HG02623 (cell line): ENCODE results near the gene TMEM181.

Experiments
- ATAC-seq: cut with Tn5 transposase; IDR thresholded peaks from one replicate; pipeline ENCODE4 v1.9.1; 2021; ENCODE audit warnings: moderate library complexity; ENCODE audit not compliant: unreplicated experiment

Gene TMEM181

DNA sequence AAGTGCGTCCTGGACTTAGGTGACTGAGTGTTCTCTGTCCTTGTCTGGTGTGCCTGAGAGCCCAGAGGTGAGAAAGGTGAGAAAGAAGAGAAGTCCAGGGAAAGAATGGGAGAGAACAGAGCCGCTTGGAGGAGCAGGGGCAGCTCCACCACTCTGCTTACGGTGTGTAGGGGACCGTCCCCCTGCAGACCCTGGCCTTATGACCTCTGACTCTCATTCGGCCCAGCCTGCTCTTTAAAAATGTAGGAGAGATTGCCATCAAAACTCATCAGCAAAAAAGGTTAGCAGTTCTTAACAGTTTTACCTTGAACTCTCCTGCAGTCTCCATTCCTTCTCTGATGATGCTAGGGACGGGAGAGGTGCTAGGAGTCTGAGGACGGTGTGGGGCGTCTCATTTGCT lies 2.0 kb downstream of the TMEM181 start:
- ATAC-seq, result no peak

DNA sequence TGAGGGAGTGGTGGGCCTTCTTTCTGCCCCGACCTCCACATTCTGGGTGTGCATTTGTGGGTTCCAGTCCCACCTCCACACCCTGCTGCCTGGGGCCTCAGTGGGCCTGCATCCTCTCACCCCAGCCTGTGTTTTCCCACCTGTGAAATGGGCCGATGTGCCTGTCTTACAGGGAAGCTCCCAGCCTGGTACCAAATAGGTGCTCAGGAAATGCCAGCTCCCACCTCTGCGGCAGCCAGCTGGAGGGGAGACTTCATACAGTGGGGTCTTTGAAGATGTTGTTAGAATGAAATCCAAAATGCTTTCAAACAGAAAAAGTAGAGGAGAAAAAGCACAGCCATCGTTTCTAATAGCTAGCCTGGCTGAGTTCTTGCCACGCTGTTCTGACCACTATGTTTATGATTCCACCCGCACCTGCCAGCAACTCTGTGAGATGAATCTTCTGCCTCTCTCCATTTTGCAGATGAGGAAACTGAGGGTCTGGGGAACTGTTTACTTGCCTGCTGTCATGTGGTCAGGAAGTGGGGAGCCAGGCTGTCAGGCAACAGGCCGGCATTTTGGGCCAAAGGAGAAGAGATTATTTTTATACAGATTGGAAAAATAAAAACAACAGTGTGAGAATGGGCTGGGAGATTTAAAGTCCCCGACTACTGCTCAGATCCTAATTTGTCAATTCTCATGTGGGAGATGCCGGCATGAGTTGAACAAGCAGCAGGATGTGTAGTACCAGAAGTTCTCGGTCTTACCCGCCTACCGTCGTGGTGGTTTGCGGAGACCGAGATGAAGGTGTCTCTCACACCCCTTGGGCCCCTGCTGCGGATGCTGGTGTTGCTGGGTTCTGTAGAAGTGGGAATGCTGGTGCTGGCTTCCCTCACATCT lies 4.6 kb downstream of the TMEM181 start:
- no peak for ATAC-seq

DNA sequence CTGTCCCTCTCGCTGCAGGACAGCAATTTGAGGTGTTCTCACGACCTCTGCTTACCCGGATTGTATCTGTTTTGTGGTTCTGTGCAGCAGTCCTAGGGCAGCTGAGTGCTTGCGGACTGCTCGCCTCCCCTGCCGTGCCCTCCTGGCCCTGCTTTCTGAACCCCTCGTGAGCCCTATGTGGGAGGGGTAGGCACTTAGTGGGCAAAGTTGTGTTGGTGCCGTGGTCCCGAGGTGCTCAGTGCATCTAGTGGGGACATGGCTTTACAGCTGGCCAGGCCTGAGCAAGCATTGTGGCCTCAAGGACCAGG lies 5.2 kb downstream of the TMEM181 start:
- no peak for ATAC-seq

DNA sequence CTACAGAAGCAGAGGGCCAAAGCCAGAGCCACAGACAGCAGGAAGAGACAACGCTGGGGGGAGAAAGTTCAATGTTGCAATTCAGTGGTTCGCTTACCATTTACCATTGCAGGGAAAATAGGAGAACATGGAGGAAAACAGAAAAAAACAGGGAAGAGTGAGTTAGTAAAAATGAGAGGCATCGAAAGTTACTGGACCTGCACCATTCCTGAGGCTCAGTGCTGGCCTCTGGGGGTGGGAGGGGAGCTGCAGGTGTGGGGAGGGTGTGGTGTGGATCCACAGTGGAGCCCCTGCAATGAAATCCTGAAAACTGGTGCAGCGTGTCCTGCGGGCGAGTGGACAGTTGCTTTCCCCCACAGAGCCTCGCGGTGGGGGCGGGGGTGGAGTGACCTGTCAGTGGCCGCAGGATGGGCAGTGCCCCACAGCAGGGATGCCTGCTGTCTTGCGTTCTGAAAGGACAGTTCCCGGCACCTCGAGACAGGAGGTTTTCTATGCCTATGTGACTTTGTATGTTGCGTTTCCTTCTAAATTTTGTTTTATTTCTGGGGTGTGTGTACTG lies 5.7 kb downstream of the TMEM181 start:
- no peak for ATAC-seq

DNA sequence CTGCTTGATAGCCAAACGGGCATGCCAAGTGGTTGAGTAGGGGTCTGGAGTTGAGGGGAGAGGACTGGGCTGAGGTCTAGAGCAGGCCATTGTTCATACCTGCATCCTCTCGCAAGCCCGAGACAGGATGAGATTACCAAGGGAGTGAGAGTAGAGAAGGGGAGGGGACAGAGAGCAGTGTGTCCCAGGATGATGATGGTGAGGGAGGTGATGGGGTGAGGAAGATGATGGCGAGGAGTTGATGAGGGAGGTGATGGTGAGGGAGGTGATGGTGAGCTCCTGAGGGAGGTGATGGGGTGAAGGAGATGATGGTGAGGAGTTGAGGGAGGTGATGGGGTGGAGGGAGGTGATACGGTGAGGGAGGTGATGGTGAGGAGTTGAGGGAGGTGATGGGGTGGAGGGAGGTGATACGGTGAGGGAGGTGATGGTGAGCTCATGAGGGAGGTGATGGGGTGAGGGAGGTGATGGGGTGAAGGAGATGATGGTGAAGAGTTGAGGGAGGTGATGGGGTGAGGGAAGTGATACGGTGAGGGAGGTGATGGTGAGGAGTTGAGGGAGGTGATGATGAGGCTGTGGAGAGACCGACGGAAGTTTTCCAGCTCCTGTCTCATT lies 6.4 kb downstream of the TMEM181 start:
- no peak for ATAC-seq

DNA sequence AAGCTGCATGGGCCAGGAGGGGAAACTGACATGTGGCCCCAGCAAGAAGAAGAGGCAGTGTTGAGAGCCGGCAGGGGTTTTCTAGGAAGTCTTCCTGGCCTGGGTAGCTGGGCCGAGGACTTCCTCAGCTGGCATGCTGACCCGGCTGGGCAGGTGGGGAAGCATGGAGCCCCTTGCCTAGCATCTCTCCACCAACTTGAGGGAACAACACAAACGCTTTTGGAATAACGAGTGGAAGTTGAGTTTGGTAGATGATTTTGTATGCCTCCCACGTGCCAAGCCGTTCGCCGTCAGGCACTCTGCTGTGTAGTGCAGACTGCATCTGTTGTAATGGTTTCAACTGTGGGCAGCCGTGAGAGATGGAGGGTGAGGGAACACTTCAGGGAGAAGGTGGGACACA lies 7.3 kb downstream of the TMEM181 start:
- no peak for ATAC-seq

DNA sequence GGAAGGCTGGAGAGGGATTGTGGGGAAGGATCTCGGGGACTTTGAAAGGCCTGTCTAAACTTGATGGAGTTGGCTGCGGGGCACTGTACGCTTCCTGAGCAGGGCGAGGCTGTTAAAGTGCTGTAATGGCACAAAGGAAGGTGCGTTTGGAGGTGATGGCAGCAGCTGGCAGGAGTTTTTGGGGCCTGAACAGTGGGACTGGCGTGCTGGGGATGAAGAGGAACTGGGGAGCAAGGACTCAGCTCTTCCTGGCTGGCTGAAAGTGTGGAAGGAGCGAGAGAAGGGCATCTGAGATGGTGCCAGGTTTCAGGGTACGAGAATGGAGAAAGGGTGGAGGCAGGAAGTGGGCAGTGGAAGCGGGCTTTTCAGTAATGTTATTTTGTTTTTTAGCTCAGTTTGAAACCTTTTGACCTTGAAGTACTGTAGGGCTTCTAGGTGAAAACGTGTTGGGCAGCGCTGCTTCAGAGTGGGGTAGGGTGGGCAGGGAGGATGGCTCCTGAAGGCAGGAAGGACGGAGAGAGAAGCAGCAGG lies 8.0 kb downstream of the TMEM181 start:
- no peak for ATAC-seq

DNA sequence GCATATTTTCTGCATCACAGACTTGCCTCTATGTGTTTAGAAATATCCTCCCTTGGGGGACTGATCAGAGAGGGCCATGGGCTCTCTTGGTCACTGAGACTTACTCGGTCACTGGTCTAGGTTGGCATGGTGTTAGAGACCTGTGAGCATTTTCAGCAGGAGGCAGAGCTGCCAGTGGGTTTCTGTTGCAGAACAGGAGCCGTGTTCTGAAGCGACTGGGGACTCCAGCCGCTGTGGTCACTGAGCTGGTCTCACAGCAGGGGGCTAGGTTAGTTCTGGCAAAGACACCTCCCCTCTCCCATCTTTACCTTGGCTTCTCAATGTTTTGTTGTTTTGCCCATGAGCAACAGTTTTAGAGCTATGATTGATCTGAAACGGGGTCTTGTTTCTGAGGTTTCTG lies 8.7 kb downstream of the TMEM181 start:
- no peak for ATAC-seq

DNA sequence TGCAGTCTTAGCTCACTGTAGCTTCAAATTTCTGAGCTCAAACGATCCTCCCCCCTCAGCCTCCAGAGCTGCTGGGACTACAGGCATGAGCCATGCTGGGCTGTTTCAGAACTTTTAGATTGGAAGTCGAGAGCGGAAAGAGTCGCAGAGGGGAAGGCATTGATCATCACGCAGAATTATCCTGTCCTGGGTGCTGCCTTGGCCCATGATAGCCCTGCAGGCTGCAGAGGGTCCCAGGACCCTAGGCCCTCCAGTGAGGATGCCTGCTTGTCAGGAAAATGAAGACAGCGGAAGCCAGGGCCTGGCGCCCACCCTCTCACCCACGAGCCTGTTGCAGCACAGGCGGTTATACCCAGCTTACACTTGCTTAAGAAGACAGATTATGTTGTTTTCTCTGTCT lies 9.1 kb downstream of the TMEM181 start:
- no peak for ATAC-seq

DNA sequence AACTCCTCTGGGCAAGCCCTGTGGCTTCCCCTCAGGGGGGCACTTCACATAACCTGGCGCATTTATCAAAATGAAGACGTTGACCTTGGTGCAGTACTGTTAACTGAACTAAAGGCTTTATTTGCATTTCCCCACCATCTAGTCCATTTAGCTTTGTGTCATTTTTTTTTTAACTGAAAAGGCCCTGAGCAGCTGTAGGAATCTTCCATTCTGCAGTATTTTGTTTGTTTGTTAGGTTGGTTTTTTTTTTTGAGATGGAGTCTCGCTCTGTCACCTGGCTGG lies 10.7 kb downstream of the TMEM181 start:
- ATAC-seq, result no peak

DNA sequence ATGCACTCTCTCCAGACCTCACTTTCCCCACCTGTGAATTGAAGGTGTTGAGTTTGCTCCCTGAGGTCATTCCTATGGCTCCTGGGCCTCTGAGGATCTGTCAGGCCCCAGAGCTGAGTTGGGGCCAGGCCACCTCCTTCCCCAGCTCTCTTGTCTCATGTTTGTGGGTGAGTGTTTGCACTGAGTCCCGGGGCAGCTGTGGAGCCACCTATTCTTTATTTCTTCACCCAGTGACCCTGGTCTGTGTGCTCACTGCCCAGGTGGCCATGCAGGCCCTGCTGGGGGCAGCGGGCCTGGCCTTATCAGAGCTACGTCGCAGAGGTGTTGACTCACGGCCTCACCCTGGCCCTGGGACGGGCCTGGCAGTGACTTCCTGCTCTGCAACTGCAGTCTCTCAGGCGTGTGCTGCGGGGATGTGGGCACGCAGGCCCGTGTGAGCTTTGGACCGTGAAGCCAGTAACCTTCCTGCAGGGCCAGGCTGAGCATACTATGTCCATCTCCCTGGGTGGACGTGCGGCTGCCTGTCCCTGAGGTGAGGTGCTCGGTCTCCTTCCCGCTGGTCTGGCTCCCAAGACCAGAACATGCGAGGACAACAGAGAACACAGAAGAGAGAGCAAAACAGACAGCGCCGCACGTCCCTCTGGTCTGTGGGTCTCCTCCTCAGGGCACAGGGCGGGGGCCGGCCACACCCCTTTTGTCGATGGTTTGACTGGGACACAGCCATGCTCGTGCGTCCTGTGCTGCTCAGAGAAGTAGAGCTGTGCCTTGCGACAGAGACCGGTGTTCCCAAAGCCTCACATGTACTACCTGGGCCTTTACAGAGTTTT lies 12.1 kb downstream of the TMEM181 start:
- no peak for ATAC-seq

DNA sequence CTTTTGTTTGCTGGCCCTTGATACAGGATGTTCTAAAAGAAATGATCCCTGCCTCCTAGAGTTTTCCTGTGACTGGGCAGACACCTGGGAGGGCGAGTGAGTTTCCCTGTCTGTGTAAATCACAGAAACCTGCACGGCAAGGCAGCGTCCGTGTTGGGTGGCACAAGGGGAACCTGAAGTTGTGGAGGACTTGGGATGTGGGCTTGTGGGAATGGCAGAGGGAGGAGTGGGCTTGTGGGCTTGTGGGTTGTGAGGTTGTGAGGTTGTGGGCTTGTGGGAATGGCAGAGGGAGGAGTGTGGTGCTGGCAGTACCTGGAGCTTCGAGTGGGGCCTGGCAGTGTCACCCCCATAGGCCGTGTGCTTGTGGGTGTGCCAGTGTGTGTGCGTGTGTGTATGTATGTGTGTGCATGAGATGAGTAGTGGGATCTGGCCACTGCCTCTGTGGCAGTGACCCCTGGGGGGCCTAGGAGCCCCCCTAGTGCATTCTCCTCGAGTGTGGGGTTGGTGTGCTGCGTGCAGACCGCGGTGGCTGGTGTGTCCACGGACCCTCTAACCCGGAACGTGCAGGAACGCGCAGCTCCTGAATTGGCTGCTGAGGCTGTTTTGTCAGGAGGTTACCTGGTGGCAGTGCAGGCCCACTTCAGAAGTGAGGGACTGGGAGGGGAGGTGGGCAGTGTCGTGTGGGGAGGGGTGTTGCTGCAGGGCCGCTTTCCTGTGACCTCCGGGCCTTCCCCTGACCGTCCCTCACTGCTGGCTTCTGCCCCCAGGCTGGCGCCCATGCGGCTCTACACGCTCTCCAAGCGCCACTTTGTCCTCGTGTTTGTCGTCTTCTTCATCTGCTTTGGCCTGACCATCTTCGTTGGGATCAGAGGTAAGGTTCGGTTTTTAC lies 13.0 kb downstream of the TMEM181 start:
- ATAC-seq, result no peak

DNA sequence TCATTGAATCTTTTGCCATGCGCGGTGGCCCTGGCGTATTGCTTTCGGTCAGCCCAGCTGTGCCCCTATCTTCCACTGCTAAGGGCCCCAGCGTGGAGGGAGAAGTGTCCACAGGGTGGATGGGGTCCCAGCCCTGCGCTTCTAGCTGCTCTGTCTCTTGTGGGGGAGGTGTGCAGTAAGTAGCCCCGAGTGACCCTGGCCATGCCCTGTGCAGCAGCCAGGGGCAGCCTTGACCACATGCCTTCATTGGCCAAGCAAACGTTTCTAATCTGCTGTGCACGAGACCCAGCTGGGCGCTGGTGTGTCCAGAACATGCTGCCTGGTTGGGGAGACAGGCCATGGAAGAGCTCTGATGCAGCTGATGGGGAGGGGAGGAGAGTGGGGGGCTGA lies 13.6 kb downstream of the TMEM181 start:
- no peak for ATAC-seq

DNA sequence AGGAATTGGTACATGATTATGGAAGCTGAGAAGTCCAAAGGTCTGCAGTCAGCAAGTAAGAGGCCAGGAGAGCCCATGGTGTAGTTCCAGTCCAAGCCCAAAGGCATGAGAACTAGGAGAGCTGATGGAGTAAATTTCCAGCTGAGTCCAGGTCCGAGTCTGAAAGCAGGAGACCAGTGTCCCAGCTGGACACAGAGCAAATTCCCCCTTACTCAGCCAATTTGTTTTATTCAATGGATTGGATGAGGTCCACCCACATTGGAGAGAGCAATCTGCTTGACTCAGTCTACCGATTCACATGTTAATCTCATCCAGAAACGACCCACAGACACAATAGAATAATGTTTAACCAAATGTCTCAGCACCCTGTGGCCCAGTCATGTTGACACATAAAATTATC lies 14.9 kb downstream of the TMEM181 start:
- ATAC-seq, result no peak

DNA sequence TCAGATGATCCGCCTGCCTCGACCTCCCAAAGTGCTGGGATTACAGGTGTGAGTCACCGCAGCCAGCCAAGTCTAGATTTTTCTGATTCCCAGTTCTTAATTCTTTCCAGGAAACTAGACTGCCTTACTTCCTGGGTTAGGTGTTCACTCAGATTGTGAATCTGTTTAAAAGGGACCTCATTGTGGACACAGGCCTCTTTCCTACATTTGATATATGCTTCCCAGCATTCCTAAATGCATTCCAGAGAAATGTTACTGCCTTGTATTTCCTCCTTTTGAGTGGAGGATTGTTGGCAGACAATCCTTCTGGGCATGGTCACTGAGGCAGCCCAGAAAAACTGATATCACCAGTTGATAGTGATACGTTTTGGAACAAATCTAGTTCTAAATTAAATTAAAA lies 15.7 kb downstream of the TMEM181 start:
- no peak for ATAC-seq

DNA sequence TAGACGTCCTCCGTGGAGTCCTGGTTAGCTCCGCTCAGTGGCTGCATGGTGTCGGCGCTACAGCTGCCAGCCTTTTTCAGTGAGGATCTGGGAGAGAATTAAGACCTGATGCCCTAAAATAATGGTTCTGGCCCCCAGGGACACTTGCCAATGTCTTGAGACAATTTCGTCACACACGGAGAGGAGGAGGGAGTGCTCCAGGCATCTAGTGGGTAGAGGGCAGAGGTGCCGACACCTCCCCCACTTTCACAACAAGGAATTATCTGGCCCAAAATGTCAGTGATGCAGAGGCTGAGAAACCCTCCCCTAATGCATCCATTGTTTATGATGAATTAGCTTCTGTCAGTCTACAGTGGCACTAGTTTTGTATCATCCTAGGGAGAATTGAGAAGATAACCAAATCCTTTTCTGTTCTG lies 24.4 kb downstream of the TMEM181 start:
- ATAC-seq, result no peak

DNA sequence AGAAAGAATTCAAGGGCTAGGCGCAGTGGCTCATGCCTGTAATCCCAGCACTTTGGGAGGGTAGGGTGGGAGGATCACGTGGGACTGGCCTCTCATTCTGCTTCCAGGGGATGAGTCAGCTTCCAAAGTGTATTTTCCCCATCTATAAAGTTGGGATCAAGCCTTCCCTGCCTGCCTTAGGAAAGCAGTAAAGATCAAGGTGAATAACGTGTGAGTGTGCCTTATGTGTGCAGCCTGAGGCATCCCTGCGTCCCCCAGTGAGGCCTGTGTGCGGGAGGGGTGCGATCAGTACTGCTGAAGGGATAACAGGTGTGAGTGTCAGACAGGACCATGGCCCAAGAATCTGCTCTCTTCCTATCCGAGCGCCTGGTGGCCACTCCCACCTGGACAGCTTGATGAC lies 26.8 kb downstream of the TMEM181 start:
- ATAC-seq, result no peak

DNA sequence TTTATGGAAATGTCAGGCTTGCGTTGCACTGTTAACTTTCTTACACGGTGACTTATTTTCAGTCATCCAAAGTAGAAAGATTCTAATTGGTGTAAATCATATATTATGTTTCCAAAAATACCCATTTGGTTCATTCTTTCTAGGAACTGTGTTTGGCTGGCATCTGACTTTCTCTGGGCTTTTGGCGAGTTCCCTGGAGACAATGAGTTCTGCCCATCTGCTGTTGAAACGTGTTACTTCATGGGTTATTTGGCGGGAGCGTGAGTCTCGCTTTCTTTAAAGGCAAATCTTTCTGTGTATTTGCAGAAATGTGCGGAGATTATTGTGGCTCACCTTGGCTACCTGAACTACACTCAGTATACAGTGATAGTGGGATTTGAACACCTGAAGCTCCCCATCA lies 29.5 kb downstream of the TMEM181 start:
- no peak for ATAC-seq

DNA sequence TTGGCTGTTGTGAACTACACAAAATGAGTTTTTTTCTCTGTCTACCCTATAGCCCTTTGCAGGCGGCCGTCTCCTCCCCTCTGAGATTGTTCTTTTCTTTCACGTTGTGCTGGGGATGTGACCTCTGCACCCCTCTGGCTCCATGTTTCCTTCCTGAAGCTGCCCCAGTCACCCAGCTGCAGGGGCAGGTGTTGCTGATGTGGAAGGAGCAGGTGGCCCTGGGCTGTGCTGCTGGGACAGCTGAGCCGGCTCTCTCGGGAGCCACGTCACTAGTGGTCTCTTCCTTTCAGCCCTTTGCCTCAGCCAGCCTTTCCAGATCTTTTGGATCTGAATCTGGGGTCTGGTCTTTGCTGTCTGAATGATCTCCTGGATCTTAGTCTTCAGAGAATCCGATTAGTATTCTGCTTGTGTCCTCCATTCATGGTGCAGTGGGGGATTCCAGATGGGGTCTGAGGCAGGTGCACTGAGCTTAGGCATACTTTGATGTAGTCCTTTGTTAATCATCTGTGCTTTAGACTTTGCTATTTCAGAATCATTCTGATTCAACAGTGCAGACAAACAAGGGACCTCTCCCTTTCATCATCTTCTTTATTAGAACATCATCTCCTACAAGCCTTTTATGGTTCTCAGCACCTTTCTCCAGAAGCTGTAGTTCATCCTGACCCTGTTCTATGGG lies 31.4 kb downstream of the TMEM181 start:
- ATAC-seq, result no peak

DNA sequence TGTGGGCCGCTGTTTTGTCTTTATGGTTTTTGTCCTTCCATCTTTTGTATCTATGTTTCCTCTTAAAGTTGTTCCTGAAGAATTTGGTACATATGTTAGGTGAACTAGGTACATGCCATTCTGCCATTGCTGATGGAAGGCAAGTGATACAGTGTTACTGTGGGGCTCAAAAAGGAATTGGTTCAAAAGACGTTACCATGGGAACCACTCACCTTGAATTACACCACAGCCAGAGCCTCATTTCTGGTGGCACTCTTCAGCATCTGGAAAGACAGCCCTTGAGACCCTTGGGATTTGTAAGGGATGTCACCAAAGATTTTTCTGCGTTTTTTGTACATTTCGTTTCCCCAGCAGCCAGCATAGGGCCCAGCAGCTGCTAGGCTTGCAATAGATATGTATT lies 31.9 kb downstream of the TMEM181 start:
- no peak for ATAC-seq
